ENCODE results near the gene CDT1.

Gene CDT1

DNA sequence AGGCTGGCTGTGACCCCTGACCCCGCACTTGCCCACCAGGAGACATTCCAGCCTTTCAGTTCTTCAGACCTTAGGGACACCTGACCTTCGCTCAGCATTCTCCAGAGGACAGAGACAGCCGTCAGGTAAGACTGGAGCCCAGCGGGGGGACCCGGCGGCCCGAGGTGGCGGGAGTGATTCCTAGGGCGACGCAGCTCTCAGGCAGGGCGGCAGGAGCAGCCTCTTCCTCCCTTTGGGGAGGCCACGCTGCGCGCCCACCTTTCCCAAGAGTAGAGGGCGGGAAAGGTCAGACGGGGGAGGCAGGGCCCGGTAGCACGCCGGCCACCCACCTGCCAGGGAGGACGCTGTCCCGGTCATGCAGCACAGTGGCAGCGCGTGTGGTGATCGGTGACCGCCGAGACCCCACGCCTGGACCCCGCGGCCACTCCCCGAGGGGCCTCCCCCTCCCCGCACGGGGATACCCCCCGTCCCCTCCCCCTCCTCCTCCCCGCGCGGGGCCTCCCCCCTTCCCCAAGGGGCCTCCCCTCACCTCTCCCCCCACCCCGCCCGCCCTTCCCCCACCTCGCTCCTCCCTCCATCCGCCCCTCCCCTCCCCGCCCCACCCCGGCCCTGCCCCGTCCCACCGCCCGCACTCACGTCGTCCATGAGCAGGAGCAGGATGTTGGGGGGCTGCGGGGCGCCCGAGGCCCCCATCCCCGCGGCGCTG lies 52.7 kb downstream of the CDT1 start:
- Histone ChIP-seq H3K9me3 (no peaks in the 10 kb centered on the region), H3K27me3 (no peaks in the 10 kb centered on the region), H3K4me1 (peaks cover 0 to 33% (median 17%) of the 10 kb centered on the region in 4 donors), H3K4me3 (peak overlapping the region; percentile 84 to 97), H3K27ac (peak overlapping the region; percentile 80 to 84), H3K36me3 (peaks cover 16 to 37% (median 21%) of the 10 kb centered on the region in 3 donors)
- TF ChIP-seq, protein P1, sequence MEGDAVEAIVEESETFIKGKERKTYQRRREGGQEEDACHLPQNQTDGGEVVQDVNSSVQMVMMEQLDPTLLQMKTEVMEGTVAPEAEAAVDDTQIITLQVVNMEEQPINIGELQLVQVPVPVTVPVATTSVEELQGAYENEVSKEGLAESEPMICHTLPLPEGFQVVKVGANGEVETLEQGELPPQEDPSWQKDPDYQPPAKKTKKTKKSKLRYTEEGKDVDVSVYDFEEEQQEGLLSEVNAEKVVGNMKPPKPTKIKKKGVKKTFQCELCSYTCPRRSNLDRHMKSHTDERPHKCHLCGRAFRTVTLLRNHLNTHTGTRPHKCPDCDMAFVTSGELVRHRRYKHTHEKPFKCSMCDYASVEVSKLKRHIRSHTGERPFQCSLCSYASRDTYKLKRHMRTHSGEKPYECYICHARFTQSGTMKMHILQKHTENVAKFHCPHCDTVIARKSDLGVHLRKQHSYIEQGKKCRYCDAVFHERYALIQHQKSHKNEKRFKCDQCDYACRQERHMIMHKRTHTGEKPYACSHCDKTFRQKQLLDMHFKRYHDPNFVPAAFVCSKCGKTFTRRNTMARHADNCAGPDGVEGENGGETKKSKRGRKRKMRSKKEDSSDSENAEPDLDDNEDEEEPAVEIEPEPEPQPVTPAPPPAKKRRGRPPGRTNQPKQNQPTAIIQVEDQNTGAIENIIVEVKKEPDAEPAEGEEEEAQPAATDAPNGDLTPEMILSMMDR (IDR thresholded peaks at IDR 0.05), result no peak
- no peak for DNase-seq
- intact Hi-C loops (cut with DNase I; ENCODE audit: low total_unique reads), result no loop called here

DNA sequence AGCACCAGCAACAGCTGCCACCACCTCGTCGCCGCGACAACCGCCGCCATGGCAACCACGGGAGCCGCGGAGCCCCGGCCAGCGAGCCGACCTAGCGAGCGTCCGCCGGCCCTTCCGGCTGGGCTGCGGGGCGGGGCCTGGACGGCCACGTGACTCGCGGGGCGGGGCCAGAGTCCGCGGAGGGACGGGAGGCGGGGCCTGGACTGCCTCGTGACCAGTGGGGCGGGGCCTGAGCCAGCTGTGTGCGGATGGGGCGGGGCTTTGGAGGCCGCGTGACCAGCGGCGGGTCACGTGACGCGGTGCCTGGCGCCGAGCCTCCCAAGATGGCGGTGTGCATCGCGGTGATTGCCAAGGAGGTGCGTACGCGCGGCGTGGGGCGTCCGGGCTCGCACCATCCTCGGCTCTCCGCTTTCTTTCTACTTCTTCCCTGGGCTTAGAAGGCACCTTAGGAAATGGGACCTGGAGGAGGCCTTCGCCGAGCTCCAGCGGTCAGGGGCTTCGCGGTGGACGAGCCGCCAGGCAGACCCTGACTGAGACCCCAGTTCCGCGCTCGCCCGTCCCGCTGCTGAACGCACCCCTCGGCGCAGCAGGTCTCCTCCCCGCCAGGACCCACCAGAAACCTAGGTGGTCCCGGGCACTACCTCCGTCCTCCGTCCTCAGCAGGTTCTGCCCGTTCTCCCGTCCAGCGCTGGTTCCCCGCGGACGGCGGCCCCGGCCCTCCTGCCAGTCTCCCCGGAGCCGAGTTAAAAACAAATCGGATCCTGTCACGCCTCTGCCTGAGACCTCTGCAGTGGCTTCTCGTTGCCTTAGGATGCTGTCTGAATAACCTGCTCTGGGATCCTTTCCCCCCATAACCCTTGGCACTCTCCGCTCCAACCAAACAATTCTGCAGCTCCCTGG lies 53.5 kb downstream of the CDT1 start, which contains the start of the genes GALNS and TRAPPC2L:
TSS of gene GALNS (minus strand) at position 120 of the 900 bp plus-strand sequence. CDS start at position 50, 70 bp downstream.
TSS of gene TRAPPC2L (plus strand) at position 300 of the 900 bp plus-strand sequence. CDS start at position 324, 24 bp downstream.
- peaks cover 24 to 39% (median 30%) of the 10 kb centered on the region in 3 donors for H3K36me3 ChIP-seq
- no peaks in the 10 kb centered on the region for H3K9me3 ChIP-seq
- TF ChIP-seq, protein P1 (IDR thresholded peaks at IDR 0.05), result peak in 1 of 2 experiments; percentile 11
- H3K27ac ChIP-seq, result peak within 1 kb of the TSS; percentile 80 to 84
- peak; percentile 99 for DNase-seq
- peak within 1 kb of the TSS; percentile 84 to 97 for H3K4me3 ChIP-seq
- peaks cover 0 to 33% (median 17%) of the 10 kb centered on the region in 4 donors for H3K4me1 ChIP-seq
- intact Hi-C loops (cut with DNase I; ENCODE audit: low total_unique reads), result no loop called here
- H3K27me3 ChIP-seq, result no peaks in the 10 kb centered on the region

DNA sequence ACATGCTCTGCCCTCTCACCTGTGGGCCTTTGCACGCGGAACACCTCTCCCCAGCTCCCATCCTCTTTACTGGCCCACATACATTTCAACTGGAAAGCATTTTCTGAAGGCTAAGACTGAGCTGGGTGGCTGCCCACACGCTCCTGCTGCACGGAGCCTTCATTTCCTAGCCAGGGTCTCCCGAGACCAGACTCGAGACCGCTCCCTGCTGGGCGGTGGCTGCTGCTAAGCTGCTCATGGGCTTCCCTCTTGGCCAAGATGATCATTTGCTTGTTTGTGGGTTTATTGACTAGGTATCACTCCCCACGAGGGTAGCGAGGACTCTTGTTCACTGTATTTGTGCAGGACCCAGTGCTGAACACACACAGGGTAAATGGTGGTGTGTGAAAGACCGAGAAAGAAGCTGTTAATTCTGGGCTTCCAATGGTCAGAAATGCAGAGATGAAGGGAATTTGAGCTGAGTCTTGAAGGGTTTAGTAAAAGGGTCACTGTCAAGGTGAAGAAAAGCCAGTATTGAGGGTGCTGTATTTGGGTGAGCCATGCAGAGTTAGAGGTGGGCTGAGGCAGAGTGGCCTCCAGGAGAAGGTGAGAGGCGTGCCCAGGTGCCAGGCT lies 54.2 kb downstream of the CDT1 start:
- intact Hi-C loops (cut with DNase I; ENCODE audit: low total_unique reads), result no loop called here
- peaks cover 29 to 46% (median 37%) of the 10 kb centered on the region in 3 donors for H3K36me3 ChIP-seq
- peak overlapping the region; percentile 80 to 84 for H3K27ac ChIP-seq

More for the DNA sequence above, 54.2 kb downstream of the CDT1 start:
- peak; percentile 78 to 81 for DNase-seq
- Histone ChIP-seq H3K4me3 (peak overlapping the region; percentile 84 to 97), H3K9me3 (no peaks in the 10 kb centered on the region), H3K27me3 (no peaks in the 10 kb centered on the region), H3K4me1 (peaks cover 0 to 33% (median 17%) of the 10 kb centered on the region in 4 donors)
- TF ChIP-seq, protein P1 (IDR thresholded peaks at IDR 0.05), result peak; percentile 45 to 53

Data from tibial artery (tissue), 4 donors.